Endothelial cell of umbilical vein (primary cell): ENCODE measurements around the gene GTSE1. TPM values are rescaled to one million over a fixed set of nuclear protein-coding genes. Genes with fewer than 3 reads are reported as not detected.

Source experiments
- BruUV-seq: library from RNA; stranded (reverse); fragments of 400-500 nt; replicated peaks from 2 replicates; lab custom pipeline; 2021; lab: Mats Ljungman, UMichigan
- CTCF ChIA-PET: fragments of 300-600, 350-600 bp; sonication (Branson Sonifier 250); formaldehyde crosslinking; loops from one replicate; lab custom pipeline; 2021; ENCODE audit warnings: antibody characterized with exemption, inconsistent platforms; lab: Charles Lee
- POLR2A ChIA-PET: fragments of 300-600, 350-600 bp; sonication (Branson Sonifier 250); formaldehyde crosslinking; loops from one replicate; lab custom pipeline; 2021; ENCODE audit warnings: antibody characterized with exemption, inconsistent platforms; lab: Charles Lee
- DNase-seq: peaks from one replicate; pipeline ENCODE4 v3.0.0-alpha.2; 2011; ENCODE audit warnings: low read depth, low spot score
- FAIRE-seq: peaks from 2 replicates; lab custom pipeline; 2011; peaks lifted over from hg19 to GRCh38; lab: Jason Lieb, UNC
- H2AFZ ChIP-seq: 2 replicates; pipeline ENCODE4 v1.6.0; 2012; ENCODE audit warnings: low read depth, low read length, control low read depth, inconsistent platforms
- H3K27ac ChIP-seq: 2 replicates; pipeline ENCODE4 v1.5.1; 2011; ENCODE audit warnings: low read depth, mild to moderate bottlenecking, control low read depth, low read length, moderate library complexity; ENCODE audit not compliant: insufficient read depth
- H3K27me3 ChIP-seq, 2 experiments: 2 replicates each; pipeline versions ENCODE4 v1.6.0 to v1.6.1; 2011; ENCODE audit warnings: low read length in 2 of 2, mixed read lengths in 1 of 2; ENCODE audit not compliant: control insufficient read depth in 2 of 2, insufficient read depth in 2 of 2
- H3K36me3 ChIP-seq, 2 experiments: 2 replicates in 1 of 2; 3 replicates in 1 of 2; pipeline ENCODE4 v1.5.1; 2011; ENCODE audit warnings: low read length in 2 of 2, mild to moderate bottlenecking in 1 of 2, moderate library complexity in 1 of 2; ENCODE audit not compliant: control insufficient read depth in 2 of 2, insufficient read depth in 2 of 2; ENCODE audit errors: extremely low read depth in 1 of 2
- H3K4me1 ChIP-seq: 3 replicates; pipeline ENCODE4 v1.5.1; 2011; ENCODE audit warnings: mild to moderate bottlenecking, low read length; ENCODE audit not compliant: control insufficient read depth, insufficient read depth; ENCODE audit errors: extremely low read depth
- H3K4me2 ChIP-seq: 2 replicates; pipeline ENCODE4 v1.6.1; 2011; ENCODE audit warnings: low read length, control low read depth, mixed read lengths; ENCODE audit not compliant: insufficient read depth
- H3K4me3 ChIP-seq, 3 experiments: fragments of 200-600 bp in 1 of 3; sonication (generic), shearing (Covaris generic) in 1 of 3; replicated peaks in 1 of 3; 2 replicates each; pipeline ENCODE4 v1.5.1; 2011 to 2016; ENCODE audit warnings: control low read depth in 3 of 3, low read length in 3 of 3, mild to moderate bottlenecking in 2 of 3, inconsistent platforms in 1 of 3, low read depth in 1 of 3, moderate library complexity in 1 of 3; ENCODE audit not compliant: insufficient read depth in 1 of 3
- H3K79me2 ChIP-seq: 2 replicates; pipeline ENCODE4 v1.6.0; 2012; ENCODE audit warnings: low read length, inconsistent platforms; ENCODE audit not compliant: control insufficient read depth, insufficient read depth
- H3K9ac ChIP-seq: replicated peaks from 2 replicates; pipeline ENCODE3; 2011; ENCODE audit warnings: low read length, control low read depth; ENCODE audit not compliant: insufficient read depth; ENCODE audit errors: extremely low read depth
- H3K9me1 ChIP-seq: replicated peaks from 3 replicates; pipeline ENCODE4 v1.6.0; 2011; ENCODE audit warnings: mild to moderate bottlenecking, low read length; ENCODE audit not compliant: control insufficient read depth, insufficient read depth; ENCODE audit errors: extremely low read depth
- H3K9me3 ChIP-seq: replicated peaks from 2 replicates; pipeline ENCODE4 v1.5.1; 2012; ENCODE audit warnings: low read length, inconsistent platforms; ENCODE audit not compliant: control insufficient read depth, insufficient read depth
- H4K20me1 ChIP-seq: replicated peaks from 2 replicates; pipeline ENCODE3; 2011; ENCODE audit warnings: mild to moderate bottlenecking, low read length; ENCODE audit not compliant: control insufficient read depth, insufficient read depth; ENCODE audit errors: extremely low read depth
- EZH2 ChIP-seq: IDR thresholded peaks from 2 replicates; pipeline ENCODE4 v1.6.1; 2012; ENCODE audit warnings: borderline replicate concordance, low read depth, mild to moderate bottlenecking, moderate library complexity, low read length, inconsistent platforms; ENCODE audit not compliant: severe bottlenecking
- FOS ChIP-seq: IDR thresholded peaks from 2 replicates; pipeline ENCODE4 v1.6.1; 2011; ENCODE audit warnings: mild to moderate bottlenecking, low read length, moderate library complexity, borderline replicate concordance; ENCODE audit not compliant: insufficient read depth
- GATA2 ChIP-seq: IDR thresholded peaks from 2 replicates; pipeline ENCODE4 v1.7.0; 2011; ENCODE audit warnings: low read depth, mild to moderate bottlenecking, moderate library complexity, mixed read lengths, low read length; ENCODE audit not compliant: insufficient read length, insufficient read depth
- POLR2AphosphoS5 ChIP-seq: IDR thresholded peaks from 2 replicates; pipeline ENCODE4 v1.6.1; 2012; ENCODE audit warnings: low read depth, mild to moderate bottlenecking, control low read depth, low read length, moderate library complexity; ENCODE audit not compliant: insufficient read depth
- dilution Hi-C: fragments of 300-500 bp; cut with MboI; formaldehyde crosslinking; loops from one replicate; pipeline ENCODE4 v1.15.0; 2019; ENCODE audit warnings: low sequenced_read_pairs; ENCODE audit not compliant: extremely low pct_ligation_motif_present
- intact Hi-C: fragments of 100-400 bp; cut with micrococcal nuclease; formaldehyde crosslinking; loops from one replicate; pipeline ENCODE4 v1.10.0; 2022
- polyA plus RNA-seq, 4 experiments: library from polyadenylated mRNA; depleted of rRNA in 3 of 4; stranded (reverse) in 3 of 4; unstranded in 1 of 4; fragments of >200 nt; gene quantifications; 2 replicates each; pipeline versions ENCODE4 v1.2.1 to v1.2.3, GENCODE V29; 2011 to 2012; ENCODE audit warnings: missing spikeins in 1 of 4
- total RNA-seq: library from RNA; stranded (reverse); gene quantifications from 2 replicates; pipeline ENCODE4 v1.2.3, GENCODE V29; 2021

Gene GTSE1
- total and polyA plus RNA-seq, 2 donors (not counting 3 experiments of a cell fraction or from before 2014, with no cell fraction given): 25.9 to 57.2 TPM

- Histone ChIP-seq H3K79me2 (peaks cover 32% of the 10 kb centered on the region), H3K27ac (no peak overlapping the region), H4K20me1 (no peaks in the 10 kb centered on the region), H3K9me1 (no peaks in the 10 kb centered on the region), H3K9ac (no peak overlapping the region), H3K27me3 (no peaks in the 10 kb centered on the region), H3K4me3 (no peak overlapping the region), H3K36me3 (peaks cover 17 to 35% of the 10 kb centered on the region in 2 experiments), H2AFZ (no peak overlapping the region), H3K4me2 (no peak overlapping the region), H3K9me3 (no peaks in the 10 kb centered on the region), H3K4me1 (peaks cover 7% of the 10 kb centered on the region)
- BruUV-seq: no TSS peak
- DNase-seq (no peak), FAIRE-seq (no peak)
- POLR2A ChIA-PET: no interaction called here
- TF ChIP-seq POLR2AphosphoS5: no peak
- CTCF ChIA-PET: interaction anchor here (0.8 to 1.5 kb wide), 3 partner anchors 9 to 219 kb away, joined by 3 to 7 read pairs (median 4); no protein-coding TSS in a partner anchor
- intact Hi-C loops (no loop called here), dilution Hi-C loops (no loop called here)
These were observed 44.0 kb downstream of the GTSE1 start for GRCh38 chr22:46340676-46341075.

GRCh38 chr22:46346680-46347405, 50.2 kb downstream of the GTSE1 start:
- Histone ChIP-seq H3K9me1 (no peaks in the 10 kb centered on the region), H3K4me3 (no peak overlapping the region), H3K9ac (no peak overlapping the region), H4K20me1 (no peaks in the 10 kb centered on the region), H3K27me3 (no peaks in the 10 kb centered on the region), H3K9me3 (no peaks in the 10 kb centered on the region), H3K36me3 (peaks cover 19 to 57% of the 10 kb centered on the region in 2 experiments), H3K27ac (no peak overlapping the region), H3K4me1 (no peaks in the 10 kb centered on the region), H3K4me2 (no peak overlapping the region), H2AFZ (no peak overlapping the region), H3K79me2 (no peaks in the 10 kb centered on the region)
- no TSS peak for BruUV-seq
- ChIA-PET POLR2A (no interaction called here), CTCF (no interaction called here)
- DNase-seq (no peak), FAIRE-seq (no peak)
- TF ChIP-seq EZH2 (no peak), FOS (no peak), GATA2 (no peak), POLR2AphosphoS5 (no peak)
- dilution Hi-C loops (no loop called here), intact Hi-C loops (no loop called here)
